ENCODE results near the gene HYLS1. TPM values are rescaled to one million over a fixed set of nuclear protein-coding genes. Genes with fewer than 3 reads are reported as not detected.

The HYLS1 gene
- total and polyA plus RNA-seq, 2 experiments from 2014 or later = 14.6 to 25.7 TPM

GRCh38 chr11:125938418-125938817, 51.0 kb downstream of the HYLS1 start:
- peaks cover 20% of the 10 kb centered on the region for H3K4me1 ChIP-seq (ENCODE audit: insufficient read depth)
- DNase-seq (ENCODE audit: low spot score) = no peak
- no peak overlapping the region for H3K4me2 ChIP-seq

GRCh38 chr11:125939081-125939521, 51.6 kb downstream of the HYLS1 start:
- Mint-ChIP-seq H3K27me3 (ENCODE audit: insufficient read depth, low read depth, poor library complexity) (peaks cover 12% of the 10 kb centered on the region), H3K4me1 (peaks cover 22% of the 10 kb centered on the region), H3K36me3 (ENCODE audit: low read depth) (no peaks in the 10 kb centered on the region), H3K4me3 (no peak overlapping the region), H3K27ac (no peak overlapping the region), H3K9me3 (no peaks in the 10 kb centered on the region; the same call in 2 of the 3 replicates)
- Histone ChIP-seq H3K4me1 (ENCODE audit: insufficient read depth) (peaks cover 13% of the 10 kb centered on the region), H3K36me3 (ENCODE audit: insufficient read depth) (no peaks in the 10 kb centered on the region), H3K79me2 (replicated peaks; ENCODE audit: insufficient read depth) (no peaks in the 10 kb centered on the region), H4K20me1 (replicated peaks; ENCODE audit: insufficient read depth) (no peaks in the 10 kb centered on the region), H3K4me3 (no peak overlapping the region), H3K9me2 (ENCODE audit: insufficient read depth) (no peaks in the 10 kb centered on the region), H2AFZ (no peak overlapping the region), H3K4me2 (no peak overlapping the region), H3F3A (replicated peaks; ENCODE audit: low read depth) (no peaks in the 10 kb centered on the region), H3K27me3 (ENCODE audit: insufficient read depth) (no peaks in the 10 kb centered on the region), H3K27ac (ENCODE audit: low read depth) (no peak overlapping the region)
- DNase-seq (ENCODE audit: low spot score) = no peak
- TF ChIP-seq CREB1 (CRISPR knock-in tag; IDR thresholded peaks at IDR 0.05; ENCODE audit: low read depth) (no peak), STAT1 (IDR thresholded peaks at IDR 0.05; ENCODE audit: unreplicated experiment) (no peak), REST (IDR thresholded peaks at IDR 0.05; ENCODE audit: unreplicated experiment) (no peak)
- no peak for ATAC-seq

More at GRCh38 chr11:125938418-125938817, 51.0 kb downstream of the HYLS1 start:
- Histone ChIP-seq H3K9me2 (ENCODE audit: insufficient read depth) (no peaks in the 10 kb centered on the region), H3K27me3 (ENCODE audit: insufficient read depth) (no peaks in the 10 kb centered on the region), H4K20me1 (replicated peaks; ENCODE audit: insufficient read depth) (no peaks in the 10 kb centered on the region), H3K36me3 (ENCODE audit: insufficient read depth) (no peaks in the 10 kb centered on the region), H3K79me2 (replicated peaks; ENCODE audit: insufficient read depth) (no peaks in the 10 kb centered on the region), H3K27ac (ENCODE audit: low read depth) (no peak overlapping the region), H2AFZ (peak overlapping the region; percentile 72), H3F3A (replicated peaks; ENCODE audit: low read depth) (no peaks in the 10 kb centered on the region), H3K4me3 (no peak overlapping the region)
- ATAC-seq = no peak
- no peaks in the 10 kb centered on the region for H3K36me3 Mint-ChIP-seq (ENCODE audit: low read depth)
- no peak for TF ChIP-seq ZNF331 (CRISPR knock-in tag; IDR thresholded peaks at IDR 0.05; ENCODE audit: low read depth)
- TF ChIP-seq JUNB (IDR thresholded peaks at IDR 0.05; ENCODE audit: unreplicated experiment) = no peak
- no peak for TF ChIP-seq POLR2AphosphoS5 (IDR thresholded peaks at IDR 0.05; ENCODE audit: low read depth)
- TF ChIP-seq STAT1 (IDR thresholded peaks at IDR 0.05; ENCODE audit: unreplicated experiment) = no peak
- no peak for TF ChIP-seq EZH2phosphoT487 (IDR thresholded peaks at IDR 0.05; ENCODE audit: unreplicated experiment)
- TF ChIP-seq CTCF (conservative IDR thresholded peaks at IDR 0.05; ENCODE audit: low read depth in 2 of 2) = no peak
- TF ChIP-seq EZH2 (IDR thresholded peaks at IDR 0.05; ENCODE audit: low read depth, unreplicated experiment) = no peak
- no peak for TF ChIP-seq NANOG (IDR thresholded peaks at IDR 0.05; ENCODE audit: borderline replicate concordance)
- H3K4me1 Mint-ChIP-seq = peaks cover 29% of the 10 kb centered on the region
- peaks cover 11% of the 10 kb centered on the region for H3K27me3 Mint-ChIP-seq (ENCODE audit: insufficient read depth, low read depth, poor library complexity)
- H3K27ac Mint-ChIP-seq = no peak overlapping the region
- no peak overlapping the region for H3K4me3 Mint-ChIP-seq
- H3K9me3 Mint-ChIP-seq = no peaks in the 10 kb centered on the region; the same call in 2 of the 3 replicates

All from GM23338 (cell line).